ENCODE data around the gene IZUMO1R. TPM values are rescaled to one million over a fixed set of nuclear protein-coding genes. Genes with fewer than 3 reads are reported as not detected.

IZUMO1R gene
- total and polyA plus RNA-seq, 2 donors (not counting 3 experiments of a cell fraction or from before 2014, with no cell fraction given): not detected

GRCh38 chr11:94275961-94276360 is 28.4 kb upstream of the IZUMO1R start:
- Histone ChIP-seq H3K9ac (replicated peaks; ENCODE audit: extremely low read depth, insufficient read depth, low read length) (no peak overlapping the region), H4K20me1 (replicated peaks; ENCODE audit: control insufficient read depth, extremely low read depth, insufficient read depth, low read length) (no peaks in the 10 kb centered on the region), H3K27ac (ENCODE audit: insufficient read depth, low read depth, low read length) (no peak overlapping the region), H3K4me1 (ENCODE audit: control insufficient read depth, extremely low read depth, insufficient read depth, low read length) (no peaks in the 10 kb centered on the region), H3K9me3 (replicated peaks; ENCODE audit: control insufficient read depth, insufficient read depth, low read length) (no peaks in the 10 kb centered on the region), H3K4me3 (replicated peaks in 1 of 3; ENCODE audit: insufficient read depth in 1 of 3, low read depth in 1 of 3, low read length in 3 of 3) (no peak overlapping the region), H3K27me3 (ENCODE audit: control insufficient read depth in 2 of 2, insufficient read depth in 2 of 2, low read length in 2 of 2) (no peaks in the 10 kb centered on the region), H3K79me2 (ENCODE audit: control insufficient read depth, insufficient read depth, low read length) (no peaks in the 10 kb centered on the region), H3K9me1 (replicated peaks; ENCODE audit: control insufficient read depth, extremely low read depth, insufficient read depth, low read length) (no peaks in the 10 kb centered on the region), H3K4me2 (ENCODE audit: insufficient read depth, low read length) (no peak overlapping the region), H3K36me3 (ENCODE audit: control insufficient read depth in 2 of 2, extremely low read depth in 1 of 2, insufficient read depth in 2 of 2, low read length in 2 of 2) (no peaks in the 10 kb centered on the region), H2AFZ (ENCODE audit: low read depth, low read length) (no peak overlapping the region)
- CTCF ChIA-PET: no interaction called here
- intact Hi-C loops (cut with micrococcal nuclease) (no loop called here), dilution Hi-C loops (cut with MboI; ENCODE audit: extremely low pct_ligation_motif_present, low sequenced_read_pairs) (no loop called here)
- TF ChIP-seq MAX (IDR thresholded peaks at IDR 0.05; ENCODE audit: insufficient read depth, insufficient read length): no peak
- TF ChIP-seq FOS (IDR thresholded peaks at IDR 0.05; ENCODE audit: borderline replicate concordance, insufficient read depth, low read length): no peak
- TF ChIP-seq GATA2 (IDR thresholded peaks at IDR 0.05; ENCODE audit: insufficient read depth, insufficient read length, low read depth, low read length): no peak
- TF ChIP-seq CTCF (IDR thresholded peaks at IDR 0.05; ENCODE audit: extremely low read depth in 1 of 2, insufficient read depth in 1 of 2, low read depth in 1 of 2, low read length in 2 of 2): no peak
- TF ChIP-seq MYC (IDR thresholded peaks at IDR 0.05; ENCODE audit: low read depth, low read length): no peak
- no peak for TF ChIP-seq EZH2 (IDR thresholded peaks at IDR 0.05; ENCODE audit: borderline replicate concordance, low read depth, low read length, severe bottlenecking)
- no peak for TF ChIP-seq POLR2A (IDR thresholded peaks at IDR 0.05; ENCODE audit: low read depth, low read length)
- TF ChIP-seq POLR2AphosphoS5 (IDR thresholded peaks at IDR 0.05; ENCODE audit: insufficient read depth, low read depth, low read length): no peak
- no peak for TF ChIP-seq JUN (IDR thresholded peaks at IDR 0.05; ENCODE audit: borderline replicate concordance, insufficient read depth, insufficient read length, low read depth)
- DNase-seq (ENCODE audit: low read depth, low spot score): no peak
- no TSS peak for BruUV-seq (replicated peaks)
- FAIRE-seq: no peak
- POLR2A ChIA-PET: no interaction called here

Measured in endothelial cell of umbilical vein (primary cell).